Pancreas (tissue), 10 donors: Measurements from ENCODE around the gene RNF227. TPM values are rescaled to one million over a fixed set of nuclear protein-coding genes. Genes with fewer than 3 reads are reported as not detected.

Source experiments
- ATAC-seq, 4 donors: fragments of 200-7000 bp; cut with Tn5 transposase; one replicate each; pipeline versions ENCODE4 v1.8.0 to v1.9.1; 2020; ENCODE audit warnings: mild to moderate bottlenecking in 4 of 4, moderate library complexity in 4 of 4
- DNase-seq, 6 donors: peaks; one replicate each; pipeline ENCODE4 v3.0.0-alpha.2; 2020
- FAIRE-seq: peaks from 2 replicates; lab custom pipeline; 2012; peaks lifted over from hg19 to GRCh38; lab: Jason Lieb, UNC
- H3K27ac ChIP-seq, 4 donors: fragments of 200-600 bp; sonication (generic); 1 replicate in 3 of 4; 2 replicates in 1 of 4; pipeline versions ENCODE4 v1.5.0 to v1.8.0; 2020
- H3K27me3 ChIP-seq, 4 donors: fragments of 200-600 bp; one replicate each; pipeline ENCODE4 v1.8.0; 2021
- H3K36me3 ChIP-seq, 3 donors: fragments of 200-600 bp; sonication (generic) in 1 of 3; one replicate each; pipeline versions ENCODE4 v1.5.0 to v1.8.0; 2020 to 2021
- H3K4me1 ChIP-seq, 3 donors: fragments of 200-600 bp; one replicate each; pipeline ENCODE4 v1.8.0; 2021
- H3K4me3 ChIP-seq, 4 donors: fragments of 200-600 bp; sonication (generic) in 2 of 4; one replicate each; pipeline versions ENCODE4 v1.5.0 to v1.8.0; 2020 to 2021
- H3K9me3 ChIP-seq, 4 donors: fragments of 200-600 bp; one replicate each; pipeline ENCODE4 v1.8.0; 2021
- CTCF ChIP-seq, 4 donors: fragments of 200-600 bp; sonication (generic) in 3 of 4; IDR thresholded peaks; one replicate each; pipeline versions ENCODE4 v1.5.0 to v1.8.0; 2021; ENCODE audit warnings: antibody characterized with exemption in 4 of 4
- WGBS, 2 donors: extraction: QIAGEN DNeasy Blood & Tissue Kit; methylation state at CpG; one replicate each; pipeline ENCODE4 v1.1.7; 2013; 5-methylcytosine and 5-hydroxymethylcytosine counted together
- intact Hi-C, 3 donors: fragments of 100-400 bp; cut with DNase I; formaldehyde crosslinking; loops; one replicate each; pipeline versions ENCODE4 v1.11.1 to v1.14.2; 2022
- polyA plus RNA-seq, 2 donors: library from polyadenylated mRNA; stranded (reverse); fragments of 200-250 nt; gene quantifications; one replicate each; pipeline ENCODE4 v1.2.3, GENCODE V29; 2013
- total RNA-seq, 6 donors: library from RNA; stranded (reverse); fragmentation: NEBNext Ultra II Directional in 4 of 6; extraction: Animal tissue kit (Norgen Biotek cat#: 25700) in 4 of 6; gene quantifications; one replicate each; pipeline versions ENCODE4 v1.2.1 to v1.2.4, GENCODE V29; 2021 to 2023
- donor health status: healthy with polysubstance abuse.
- donor health status: DM: no; HTN: no; CAD: no; lungs with moderate emphysema.
- donor health status: DM: no; HTN: no; CAD: no.
- donor health status: control.
- donor health status: control.
- donor health status: Bipolar disorder and iron deficiency.
- donor health status: DM: yes; HTN: yes; CAD: no.
- donor health status: DM: no; HTN: no; CAD: no.
- donor health status: DM: no; HTN: no; CAD: no.
- donor health status: DM: yes; HTN: yes; CAD: no.

RNF227 gene
- total and polyA plus RNA-seq, 8 donors: 1.2 to 3.0 (median 2.0) TPM

GRCh38 chr17:7894226-7894625 is 21.9 kb downstream of the RNF227 start:
- 87 to 88% methylated on average over 9 of the region's 9 CpGs for WGBS, 2 donors
- no peak overlapping the region for H3K4me3 ChIP-seq
- no peaks in the 10 kb centered on the region for H3K9me3 ChIP-seq
- FAIRE-seq: no peak
- peaks cover 5 to 35% (median 20%) of the 10 kb centered on the region in 3 donors for H3K36me3 ChIP-seq
- no peak for ATAC-seq
- H3K4me1 ChIP-seq: peaks cover 8 to 14% (median 8%) of the 10 kb centered on the region in 3 donors
- no peak for DNase-seq
- no peak for TF ChIP-seq CTCF (IDR thresholded peaks at IDR 0.05)
- intact Hi-C loops: no loop called here
- H3K27ac ChIP-seq: no peak overlapping the region
- no peaks in the 10 kb centered on the region for H3K27me3 ChIP-seq

GRCh38 chr17:7893187-7893880 is 22.8 kb downstream of the RNF227 start:
- no peaks in the 10 kb centered on the region for H3K27me3 ChIP-seq
- TF ChIP-seq CTCF (IDR thresholded peaks at IDR 0.05): no peak
- FAIRE-seq (no peak), ATAC-seq (no peak), DNase-seq (peak in 1 of 6 donors; percentile 5)
- WGBS, 2 donors: 90 to 92% methylated on average over 15 of the region's 15 CpGs
- H3K9me3 ChIP-seq: no peaks in the 10 kb centered on the region
- H3K36me3 ChIP-seq: peaks cover 3 to 26% (median 13%) of the 10 kb centered on the region in 3 donors
- intact Hi-C loops: no loop called here
- peaks cover 15 to 23% (median 15%) of the 10 kb centered on the region in 3 donors for H3K4me1 ChIP-seq
- no peak overlapping the region for H3K27ac ChIP-seq
- H3K4me3 ChIP-seq: no peak overlapping the region

GRCh38 chr17:7889166-7889955 is 26.7 kb downstream of the RNF227 start:
- peak; percentile 68 to 83 (median 76) for ATAC-seq
- H3K36me3 ChIP-seq: peaks cover 0 to 9% (median 1%) of the 10 kb centered on the region in 3 donors
- no peaks in the 10 kb centered on the region for H3K9me3 ChIP-seq
- peak; percentile 84 for FAIRE-seq
- WGBS, 2 donors: 41 to 43% methylated on average over 11 of the region's 11 CpGs
- intact Hi-C loops: no loop called here
- H3K27ac ChIP-seq: peak overlapping the region; percentile 80 to 97 (median 88)
- H3K27me3 ChIP-seq: no peaks in the 10 kb centered on the region
- peak; percentile 99 to 100 (median 100) for DNase-seq
- no peak overlapping the region for H3K4me3 ChIP-seq
- TF ChIP-seq CTCF (IDR thresholded peaks at IDR 0.05): peak; percentile 27 to 64 (median 47)
- H3K4me1 ChIP-seq: peaks cover 21 to 29% (median 25%) of the 10 kb centered on the region in 3 donors

GRCh38 chr17:7888184-7888920 is 27.7 kb downstream of the RNF227 start, which contains the start of gene CHD3:
CHD3 (plus strand) TSS chr17:7888789; CDS start chr17:7889001, 212 bp downstream.
- no peak for TF ChIP-seq CTCF (IDR thresholded peaks at IDR 0.05)
- Histone ChIP-seq H3K9me3 (no peaks in the 10 kb centered on the region), H3K36me3 (no peaks in the 10 kb centered on the region), H3K4me3 (peak within 1 kb of the TSS in 3 of 4 donors; percentile 24 to 84 (median 84)), H3K27me3 (no peaks in the 10 kb centered on the region), H3K27ac (peak within 1 kb of the TSS; percentile 80 to 97 (median 88)), H3K4me1 (peaks cover 24 to 29% (median 25%) of the 10 kb centered on the region in 3 donors)
- intact Hi-C loops: no loop called here
- DNase-seq: peak in 4 of 6 donors; percentile 43 to 51 (median 48)
- no peak for FAIRE-seq
- WGBS, 2 donors: 21 to 23% methylated on average over 18 of the region's 18 CpGs
- ATAC-seq: peak; percentile 16 to 39 (median 30)
